Hepatocyte (in vitro differentiated cells): ENCODE data around the gene GSC2. TPM values are rescaled to one million over a fixed set of nuclear protein-coding genes. Genes with fewer than 3 reads are reported as not detected.
A peak's percentile ranks its signal among the peaks of the same experiment; 100 is the strongest.

Source experiments
- DNase-seq: peaks from one replicate; pipeline ENCODE4 v3.0.0-alpha.2; 2016; ENCODE audit warnings: low spot score
- H2AFZ ChIP-seq: fragments of 200-600 bp; sonication (generic); 2 replicates; pipeline ENCODE4 v1.6.0; 2016; ENCODE audit warnings: antibody characterized with exemption, mild to moderate bottlenecking
- H3K27ac ChIP-seq: fragments of 200-600 bp; sonication (generic); 2 replicates; pipeline ENCODE4 v1.5.1; 2016; ENCODE audit warnings: mild to moderate bottlenecking
- H3K27me3 ChIP-seq: fragments of 200-600 bp; sonication (generic); 2 replicates; pipeline ENCODE4 v1.6.1; 2016
- H3K36me3 ChIP-seq: fragments of 200-600 bp; sonication (generic); replicated peaks from 2 replicates; pipeline ENCODE4 v1.5.1; 2016; ENCODE audit warnings: low read depth; ENCODE audit not compliant: insufficient read depth
- H3K4me1 ChIP-seq: fragments of 200-600 bp; sonication (generic); 2 replicates; pipeline ENCODE4 v1.5.1; 2016; ENCODE audit warnings: mild to moderate bottlenecking, moderate library complexity; ENCODE audit not compliant: insufficient read depth
- H3K4me2 ChIP-seq: fragments of 200-600 bp; sonication (generic); 2 replicates; pipeline ENCODE4 v1.6.0; 2016
- H3K4me3 ChIP-seq: fragments of 200-600 bp; sonication (generic); 2 replicates; pipeline ENCODE4 v1.5.1; 2016; ENCODE audit warnings: mild to moderate bottlenecking
- H3K79me2 ChIP-seq: fragments of 200-600 bp; sonication (generic); 2 replicates; pipeline ENCODE4 v1.6.0; 2017; ENCODE audit warnings: mild to moderate bottlenecking
- H3K9me2 ChIP-seq: fragments of 200-600 bp; sonication (generic); replicated peaks from 2 replicates; pipeline ENCODE4 v1.6.0; 2017; ENCODE audit warnings: mild to moderate bottlenecking; ENCODE audit not compliant: insufficient read depth
- H3K9me3 ChIP-seq: fragments of 200-600 bp; sonication (generic); 2 replicates; pipeline ENCODE4 v1.5.1; 2016; ENCODE audit warnings: low read depth, mild to moderate bottlenecking
- H4K20me1 ChIP-seq: fragments of 200-600 bp; sonication (generic); 2 replicates; pipeline ENCODE4 v1.6.0; 2016; ENCODE audit warnings: mild to moderate bottlenecking; ENCODE audit not compliant: insufficient read depth, poor library complexity, severe bottlenecking
- EZH2 ChIP-seq: fragments of 200-600 bp; sonication (generic); IDR thresholded peaks from 2 replicates; pipeline ENCODE4 v1.6.1; 2016; ENCODE audit warnings: antibody characterized with exemption, mild to moderate bottlenecking, borderline replicate concordance
- EZH2phosphoT487 ChIP-seq: fragments of 200-600 bp; sonication (generic); IDR thresholded peaks from one replicate; pipeline ENCODE4 v1.6.1; 2018; ENCODE audit warnings: antibody characterized with exemption, mild to moderate bottlenecking, low read depth, moderate library complexity; ENCODE audit not compliant: unreplicated experiment, severe bottlenecking
- WGBS: methylation state at CpG from one replicate; pipeline ENCODE4 v1.1.6; 2016; ENCODE audit warnings: low lambda C conversion rate; ENCODE audit errors: missing lambda C conversion rate; 5-methylcytosine and 5-hydroxymethylcytosine counted together
- polyA plus RNA-seq: library from polyadenylated mRNA; unstranded; fragments of >200 nt; fragmentation: Nextera tagmentation; extraction: Ambion mirVana; gene quantifications from 2 replicates; pipeline ENCODE4 v1.2.1, GENCODE V29; 2016
- total RNA-seq: library from RNA; depleted of rRNA; stranded (reverse); fragments of >200 nt; gene quantifications from 2 replicates; pipeline ENCODE4 v1.2.3, GENCODE V29; 2014
- TF ChIP-seq, protein P1 (sequence below): fragments of 200-600 bp; sonication (generic); IDR thresholded peaks from 2 replicates; pipeline ENCODE4 v1.5.1; 2016; ENCODE audit warnings: antibody characterized with exemption, mild to moderate bottlenecking; ENCODE audit not compliant: poor library complexity

GSC2 gene
- total and polyA plus RNA-seq, 2 experiments from 2014 or later, result not detected

DNA sequence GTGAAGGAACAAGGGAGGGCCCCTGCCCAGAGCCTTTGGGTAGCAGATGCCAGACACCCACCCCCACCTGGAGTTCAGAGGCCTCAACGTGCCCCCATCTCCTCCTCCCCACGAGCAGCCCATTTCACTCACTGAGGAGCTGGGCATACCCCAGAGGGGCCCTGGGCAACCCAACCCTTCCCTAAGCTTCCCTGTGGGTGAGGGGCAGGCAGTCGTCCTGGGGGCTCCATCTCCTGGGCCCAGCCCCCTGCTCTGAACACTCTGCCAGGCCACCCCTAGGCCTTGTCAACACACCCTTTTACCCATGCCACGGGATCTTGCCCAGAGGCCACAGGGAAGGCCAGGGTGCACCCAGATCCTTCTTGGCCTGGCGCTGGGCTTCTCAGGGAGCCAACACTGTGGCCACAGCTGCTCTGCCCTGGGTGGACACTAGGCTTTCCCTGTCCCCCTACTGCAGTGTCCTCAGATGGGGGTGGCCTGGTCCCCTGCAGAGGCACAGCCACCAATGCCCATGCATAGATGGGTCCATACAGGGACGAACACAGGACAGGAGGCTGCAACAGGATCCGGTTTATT, 25.0 kb upstream of the GSC2 start:
- no peak for TF ChIP-seq EZH2phosphoT487
- TF ChIP-seq, protein P1, sequence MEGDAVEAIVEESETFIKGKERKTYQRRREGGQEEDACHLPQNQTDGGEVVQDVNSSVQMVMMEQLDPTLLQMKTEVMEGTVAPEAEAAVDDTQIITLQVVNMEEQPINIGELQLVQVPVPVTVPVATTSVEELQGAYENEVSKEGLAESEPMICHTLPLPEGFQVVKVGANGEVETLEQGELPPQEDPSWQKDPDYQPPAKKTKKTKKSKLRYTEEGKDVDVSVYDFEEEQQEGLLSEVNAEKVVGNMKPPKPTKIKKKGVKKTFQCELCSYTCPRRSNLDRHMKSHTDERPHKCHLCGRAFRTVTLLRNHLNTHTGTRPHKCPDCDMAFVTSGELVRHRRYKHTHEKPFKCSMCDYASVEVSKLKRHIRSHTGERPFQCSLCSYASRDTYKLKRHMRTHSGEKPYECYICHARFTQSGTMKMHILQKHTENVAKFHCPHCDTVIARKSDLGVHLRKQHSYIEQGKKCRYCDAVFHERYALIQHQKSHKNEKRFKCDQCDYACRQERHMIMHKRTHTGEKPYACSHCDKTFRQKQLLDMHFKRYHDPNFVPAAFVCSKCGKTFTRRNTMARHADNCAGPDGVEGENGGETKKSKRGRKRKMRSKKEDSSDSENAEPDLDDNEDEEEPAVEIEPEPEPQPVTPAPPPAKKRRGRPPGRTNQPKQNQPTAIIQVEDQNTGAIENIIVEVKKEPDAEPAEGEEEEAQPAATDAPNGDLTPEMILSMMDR, result no peak
- no peak for TF ChIP-seq EZH2
- H3K9me2 ChIP-seq, result no peaks in the 10 kb centered on the region
- peak; percentile 3 for DNase-seq
- H3K4me3 ChIP-seq, result no peak overlapping the region
- H4K20me1 ChIP-seq, result peaks cover 22% of the 10 kb centered on the region
- H3K4me1 ChIP-seq, result peaks cover 42% of the 10 kb centered on the region
- H3K9me3 ChIP-seq, result no peaks in the 10 kb centered on the region
- peak overlapping the region; percentile 46 for H3K27ac ChIP-seq
- peaks cover 55% of the 10 kb centered on the region for H3K79me2 ChIP-seq
- 88% methylated on average over 7 of the region's 7 CpGs for WGBS
- no peaks in the 10 kb centered on the region for H3K27me3 ChIP-seq
- H3K36me3 ChIP-seq, result no peaks in the 10 kb centered on the region
- H3K4me2 ChIP-seq, result no peak overlapping the region
- no peak overlapping the region for H2AFZ ChIP-seq

DNA sequence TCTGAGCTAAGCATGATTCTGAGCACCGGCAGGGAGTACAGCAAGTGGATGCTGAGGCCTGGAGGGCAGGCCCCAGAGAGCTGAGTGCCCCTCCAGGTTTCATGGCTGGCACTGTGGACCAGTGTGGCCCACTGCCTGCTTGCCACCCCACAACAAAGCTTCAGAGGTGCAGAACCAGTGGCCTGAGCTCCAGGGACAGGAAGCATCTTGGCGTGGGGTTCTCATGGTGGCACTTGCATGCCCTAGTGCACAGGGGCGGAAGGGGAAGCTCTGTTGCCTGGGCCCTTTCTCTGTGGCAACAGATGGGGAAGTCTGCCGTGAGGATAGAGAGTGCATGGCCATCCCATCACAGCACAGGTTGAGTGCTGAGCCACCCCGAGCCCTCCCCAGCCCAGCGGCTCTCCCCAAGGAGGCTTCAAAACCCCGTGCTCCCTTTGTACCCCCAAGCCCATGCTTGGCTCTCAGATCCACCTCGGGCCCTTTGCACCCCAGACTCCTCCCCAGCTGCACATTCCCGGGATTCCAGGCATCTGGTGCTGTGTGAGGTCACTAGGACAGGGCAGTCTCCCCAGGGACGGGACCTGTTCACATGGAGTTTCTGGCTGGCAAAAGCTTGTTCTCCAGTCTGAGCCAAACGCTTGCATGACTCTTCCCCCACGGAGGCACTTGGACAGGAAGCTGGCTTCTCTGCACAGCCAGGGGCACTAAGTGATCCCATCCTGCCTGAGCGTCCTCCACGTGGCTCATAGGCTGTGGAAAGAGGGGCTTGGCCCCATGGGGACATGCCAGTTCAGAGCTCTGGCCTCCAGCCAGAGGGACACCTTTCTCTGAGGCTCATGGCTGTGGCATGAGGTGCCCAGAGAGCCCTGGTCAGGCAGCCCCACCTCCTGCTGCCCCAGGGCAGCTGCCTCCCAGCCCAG, 24.3 kb upstream of the GSC2 start:
- Histone ChIP-seq H3K4me2 (no peak overlapping the region), H3K4me3 (no peak overlapping the region), H3K4me1 (peaks cover 36% of the 10 kb centered on the region), H3K36me3 (no peaks in the 10 kb centered on the region), H3K27me3 (peaks cover 6% of the 10 kb centered on the region), H4K20me1 (peaks cover 22% of the 10 kb centered on the region), H3K27ac (peak overlapping the region; percentile 46), H3K9me3 (no peaks in the 10 kb centered on the region), H3K9me2 (no peaks in the 10 kb centered on the region), H3K79me2 (peaks cover 55% of the 10 kb centered on the region), H2AFZ (no peak overlapping the region)
- WGBS, result 64% methylated on average over 13 of the region's 14 CpGs
- TF ChIP-seq EZH2 (no peak), EZH2phosphoT487 (no peak)
- TF ChIP-seq, protein P1, result no peak
- peak; percentile 30 for DNase-seq

DNA sequence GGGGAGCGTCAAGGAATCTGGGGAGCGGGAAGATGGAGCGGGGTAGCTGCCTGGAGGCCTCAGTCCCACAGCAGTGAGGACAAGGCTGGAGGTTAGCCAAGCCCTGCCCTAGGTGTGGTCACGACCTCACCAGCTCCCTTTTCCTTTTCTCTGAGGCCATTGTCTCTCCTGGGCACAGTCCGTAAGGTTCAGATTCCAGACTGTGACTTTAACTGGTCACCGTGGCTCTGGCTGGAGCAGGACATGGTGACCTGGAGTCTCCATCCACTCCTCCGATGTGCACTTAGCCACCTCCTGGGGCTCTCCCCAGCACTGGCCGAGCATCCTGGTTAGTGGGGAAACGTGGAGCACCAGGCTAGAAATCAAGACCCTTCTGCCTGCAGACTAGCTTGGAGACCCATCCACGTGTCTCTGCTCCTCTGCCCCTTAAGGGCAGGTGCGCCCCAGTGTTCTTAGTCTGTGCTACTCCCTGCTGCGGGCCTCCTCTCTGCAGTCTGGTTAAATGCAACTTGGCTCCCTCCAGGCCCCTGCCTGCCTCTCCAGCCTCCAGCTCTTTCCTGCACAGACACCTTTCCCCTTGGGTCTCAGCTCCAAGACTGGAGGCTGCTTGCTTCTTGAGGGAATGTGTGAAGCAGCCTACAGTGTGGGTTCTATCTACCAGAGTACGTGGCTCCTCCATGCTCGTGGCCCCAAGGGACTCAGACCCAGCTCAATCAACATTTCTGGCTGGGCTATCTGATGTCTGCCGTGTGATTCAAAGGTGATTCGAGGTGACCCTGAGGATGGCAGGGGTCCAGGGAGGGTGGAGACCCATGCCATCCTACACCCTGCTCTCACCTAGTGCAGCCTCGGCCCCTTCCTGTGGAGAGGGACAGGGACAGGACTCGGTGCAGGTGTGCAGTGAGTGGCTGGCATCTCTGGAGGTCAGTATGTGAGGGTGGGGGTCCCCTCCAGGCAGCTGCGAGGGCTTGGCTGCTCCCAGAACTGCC, 23.2 kb upstream of the GSC2 start:
- H3K4me1 ChIP-seq, result peaks cover 36% of the 10 kb centered on the region
- WGBS, result 89% methylated on average over 19 of the region's 19 CpGs
- H3K27ac ChIP-seq, result no peak overlapping the region
- H3K36me3 ChIP-seq, result no peaks in the 10 kb centered on the region
- H3K27me3 ChIP-seq, result peaks cover 16% of the 10 kb centered on the region
- no peaks in the 10 kb centered on the region for H3K9me3 ChIP-seq
- no peaks in the 10 kb centered on the region for H3K9me2 ChIP-seq
- H2AFZ ChIP-seq, result no peak overlapping the region
- peaks cover 22% of the 10 kb centered on the region for H4K20me1 ChIP-seq
- no peak overlapping the region for H3K4me3 ChIP-seq
- peak overlapping the region; percentile 95 for H3K4me2 ChIP-seq
- TF ChIP-seq EZH2 (no peak), EZH2phosphoT487 (no peak)
- TF ChIP-seq, protein P1, result no peak
- DNase-seq, result peak; percentile 28
- peaks cover 55% of the 10 kb centered on the region for H3K79me2 ChIP-seq
